SIG-M5 (cell line): ENCODE data around the gene GRIN2C.
"Not testable (repeated sequence)": the region's sequence is repeated elsewhere in the genome, so short reads cannot be mapped to it uniquely, and the experiment has no call there.

Source experiments
- DNase-seq: peaks from one replicate; lab custom pipeline; 2025; lab: John Stamatoyannopoulos, UW

Gene GRIN2C

DNA sequence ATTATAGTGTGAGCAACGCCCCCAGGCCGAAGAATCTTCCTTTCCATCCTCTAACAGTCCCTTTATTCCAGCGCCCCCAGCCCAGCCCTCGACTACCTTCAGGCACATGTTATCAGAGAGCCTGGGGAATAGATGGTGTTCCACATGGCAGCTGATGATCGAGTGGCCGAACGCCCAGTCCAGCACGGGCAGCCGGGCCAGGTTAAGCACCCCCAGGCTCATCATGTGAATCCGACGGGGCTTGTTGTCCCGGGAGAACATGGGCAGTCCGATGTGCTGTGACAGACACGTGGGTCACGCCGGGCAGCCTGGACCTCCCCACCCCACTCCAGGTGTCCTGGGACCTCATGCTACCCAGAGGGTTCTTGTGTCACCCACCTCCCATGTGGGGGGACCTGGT lies 19.6 kb upstream of the GRIN2C start:
- DNase-seq = no peak

DNA sequence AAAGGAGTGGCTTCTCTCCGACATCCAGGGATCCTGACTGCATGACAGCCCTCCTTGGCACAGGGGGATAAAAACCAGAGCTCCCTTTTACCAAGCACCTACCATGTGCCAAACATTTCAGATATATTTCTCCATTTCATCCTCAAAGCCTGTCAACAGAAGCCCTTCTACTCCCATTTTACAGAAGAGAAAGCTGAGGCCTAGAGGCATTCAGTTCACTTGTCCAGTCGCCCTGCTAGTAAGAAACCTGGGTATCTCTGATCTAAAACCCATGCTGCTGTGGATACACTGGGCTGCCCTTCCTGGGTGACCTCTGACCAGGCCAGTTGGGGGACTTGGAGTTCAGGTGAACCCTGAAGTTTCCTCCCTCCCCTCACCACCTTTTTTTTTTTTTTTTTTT lies 19.0 kb upstream of the GRIN2C start:
- no peak for DNase-seq

DNA sequence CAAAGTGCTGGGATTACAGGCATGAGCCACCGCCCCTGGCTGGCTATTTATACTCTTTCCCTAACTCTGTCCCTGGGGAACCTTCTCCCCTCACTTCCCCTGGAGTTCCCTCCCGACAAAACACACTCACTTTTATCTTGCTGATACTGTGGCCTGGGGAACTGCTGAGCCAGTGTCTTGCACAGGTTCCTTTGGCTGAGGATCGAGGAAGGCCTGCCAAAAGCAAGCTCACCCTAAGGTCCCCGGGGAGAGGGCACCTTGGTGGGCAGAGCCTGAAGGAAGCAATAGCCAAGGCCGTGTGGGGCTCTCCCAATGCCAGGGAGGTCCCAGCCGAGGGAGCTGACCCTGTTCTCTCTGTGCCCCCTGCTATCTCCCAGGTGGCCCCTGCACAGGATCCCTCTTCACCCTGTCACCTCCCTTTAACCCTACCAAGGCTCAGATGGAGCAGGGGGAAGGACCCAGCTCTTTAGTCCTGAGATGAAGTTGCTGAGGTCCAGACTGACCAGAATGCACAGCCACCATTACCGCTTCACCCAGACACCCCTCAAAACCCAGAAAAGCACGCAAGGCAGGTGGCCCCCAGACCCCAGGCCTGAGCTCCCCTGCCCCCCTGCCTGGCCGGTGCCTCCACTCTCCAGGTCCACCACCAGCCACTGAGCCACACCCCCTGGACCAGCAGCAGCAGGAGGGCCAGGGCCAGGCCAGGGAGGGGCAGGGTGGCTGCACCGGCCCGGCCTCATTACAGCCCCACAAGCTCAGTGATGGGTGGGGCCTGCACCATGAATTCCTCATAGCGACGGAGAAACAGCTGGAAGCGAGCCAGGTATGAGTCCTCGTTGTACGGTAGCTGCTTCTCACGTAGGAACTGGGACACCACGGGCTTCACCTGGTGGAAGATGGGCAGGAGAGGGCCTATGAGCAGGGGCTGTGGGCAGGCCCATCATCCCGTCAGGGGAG lies 18.2 kb upstream of the GRIN2C start:
- no peak for DNase-seq

DNA sequence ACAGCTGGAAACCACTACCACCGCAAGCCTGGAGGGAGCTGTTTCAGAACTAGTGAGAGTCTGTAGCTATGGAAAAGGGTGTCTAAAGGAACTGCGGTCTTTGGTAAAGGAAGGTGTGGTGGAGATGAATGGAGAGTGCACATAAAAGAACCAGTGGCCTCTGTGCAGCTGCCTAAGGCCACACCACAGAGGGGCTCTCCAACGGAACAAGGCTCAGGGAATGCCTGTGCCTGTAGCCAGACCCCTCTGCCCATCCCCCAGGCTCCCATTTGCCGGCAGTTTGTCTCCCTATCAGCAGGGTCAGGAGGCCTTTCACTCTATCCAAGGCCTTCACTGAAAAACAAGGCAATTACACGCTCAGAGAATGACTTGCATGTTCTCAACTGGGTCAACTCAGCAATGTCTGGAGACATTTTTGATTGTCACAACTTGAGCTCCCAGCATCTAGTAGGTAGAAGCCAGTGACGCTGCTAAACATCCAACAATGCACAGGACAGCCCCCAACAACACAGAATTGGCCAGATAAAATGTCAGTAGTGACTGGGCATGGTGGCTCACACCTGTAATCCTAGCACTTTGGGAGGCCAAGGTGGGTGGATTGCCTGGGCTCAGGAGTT lies 16.4 kb upstream of the GRIN2C start:
- no peak for DNase-seq

DNA sequence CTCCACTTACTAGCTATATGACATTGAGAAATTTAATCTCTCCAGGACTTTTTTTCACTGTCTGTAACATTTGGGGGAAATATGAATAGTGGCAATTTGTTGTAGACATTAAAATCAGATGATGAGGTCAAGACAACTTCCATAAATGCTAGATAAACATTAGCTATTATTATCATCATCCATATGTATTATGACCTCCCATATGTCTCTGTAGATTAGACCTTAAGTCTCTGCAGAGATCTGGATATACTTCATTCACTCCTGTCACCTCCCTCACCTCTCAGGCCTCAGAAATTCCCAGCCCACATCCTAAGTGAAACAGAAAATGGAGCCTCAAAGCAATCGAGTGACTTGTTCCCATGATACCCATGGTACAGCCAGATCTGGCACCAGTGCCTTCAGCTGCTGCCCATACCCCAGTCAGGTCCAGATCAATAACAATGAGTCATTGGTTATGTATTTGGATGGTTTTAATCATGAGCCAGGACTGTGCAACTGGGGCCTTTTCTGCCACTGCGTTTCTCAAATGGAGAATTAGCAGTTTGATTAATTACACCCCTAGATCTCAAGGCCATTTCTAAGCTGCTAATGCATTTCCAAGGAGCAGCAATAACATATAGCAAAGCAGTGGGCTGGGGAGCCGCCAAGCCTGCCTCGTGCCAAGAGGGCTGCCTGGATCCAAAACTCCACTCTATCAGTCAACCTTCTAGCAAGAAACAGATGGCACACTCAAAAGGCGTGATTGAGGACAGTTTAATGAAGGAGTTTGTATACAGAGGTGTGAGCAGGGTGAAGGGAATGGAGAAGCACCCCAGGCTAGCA lies 15.7 kb upstream of the GRIN2C start:
- DNase-seq = no peak

DNA sequence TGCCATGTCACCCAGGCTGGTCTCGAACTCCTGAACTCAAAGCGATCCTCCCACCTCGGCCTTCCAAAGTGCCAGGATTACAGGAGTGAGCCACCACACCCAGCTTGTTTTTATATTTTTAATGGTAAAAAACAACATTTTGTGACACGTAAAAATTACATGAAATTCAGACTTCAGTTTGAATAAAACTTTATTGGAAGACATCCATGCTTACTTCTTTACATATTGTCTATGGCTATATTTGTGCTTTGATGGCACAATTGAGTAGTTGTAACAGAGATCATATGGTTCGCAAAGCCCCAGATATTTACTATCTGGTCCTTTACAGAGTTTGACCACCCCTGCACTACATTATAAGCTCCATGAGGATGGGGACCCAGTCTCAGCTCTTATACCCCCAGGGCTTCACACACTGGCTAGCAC lies 14.9 kb upstream of the GRIN2C start:
- no peak for DNase-seq

DNA sequence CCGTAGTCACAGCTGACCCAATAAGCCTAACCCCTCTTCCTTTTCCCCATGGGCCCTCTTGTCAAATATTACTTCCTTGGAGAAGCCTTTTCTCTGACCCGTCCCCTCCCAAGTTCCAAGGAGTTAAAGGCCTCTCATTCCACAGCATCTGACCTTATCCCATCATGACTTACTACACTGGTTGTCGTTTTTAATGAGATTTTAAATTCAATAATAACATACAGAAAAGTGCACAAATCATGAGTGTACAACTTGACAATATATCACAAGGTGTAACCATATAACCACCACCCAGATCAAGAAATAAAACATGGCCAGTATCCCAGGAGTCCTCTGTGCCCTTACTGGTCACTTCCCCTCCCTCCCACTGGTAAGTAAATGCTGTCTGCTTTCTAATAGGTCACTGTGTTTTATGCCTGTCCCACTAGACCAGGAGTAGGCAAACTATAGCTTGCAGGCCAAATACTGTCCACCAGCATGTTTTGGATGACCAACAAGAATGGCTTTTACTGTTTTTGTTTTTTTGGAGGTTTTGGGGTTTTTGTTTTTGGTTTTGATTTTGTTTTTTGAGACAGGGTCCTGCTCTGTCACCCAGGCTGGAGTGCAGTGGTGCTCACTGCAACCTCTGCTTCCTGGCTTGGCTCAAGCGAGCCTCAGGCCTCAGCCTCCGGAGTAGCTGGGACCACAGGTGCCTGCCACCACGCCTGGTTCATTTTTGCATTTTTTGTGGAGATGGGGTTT lies 14.4 kb upstream of the GRIN2C start:
- DNase-seq = no peak

DNA sequence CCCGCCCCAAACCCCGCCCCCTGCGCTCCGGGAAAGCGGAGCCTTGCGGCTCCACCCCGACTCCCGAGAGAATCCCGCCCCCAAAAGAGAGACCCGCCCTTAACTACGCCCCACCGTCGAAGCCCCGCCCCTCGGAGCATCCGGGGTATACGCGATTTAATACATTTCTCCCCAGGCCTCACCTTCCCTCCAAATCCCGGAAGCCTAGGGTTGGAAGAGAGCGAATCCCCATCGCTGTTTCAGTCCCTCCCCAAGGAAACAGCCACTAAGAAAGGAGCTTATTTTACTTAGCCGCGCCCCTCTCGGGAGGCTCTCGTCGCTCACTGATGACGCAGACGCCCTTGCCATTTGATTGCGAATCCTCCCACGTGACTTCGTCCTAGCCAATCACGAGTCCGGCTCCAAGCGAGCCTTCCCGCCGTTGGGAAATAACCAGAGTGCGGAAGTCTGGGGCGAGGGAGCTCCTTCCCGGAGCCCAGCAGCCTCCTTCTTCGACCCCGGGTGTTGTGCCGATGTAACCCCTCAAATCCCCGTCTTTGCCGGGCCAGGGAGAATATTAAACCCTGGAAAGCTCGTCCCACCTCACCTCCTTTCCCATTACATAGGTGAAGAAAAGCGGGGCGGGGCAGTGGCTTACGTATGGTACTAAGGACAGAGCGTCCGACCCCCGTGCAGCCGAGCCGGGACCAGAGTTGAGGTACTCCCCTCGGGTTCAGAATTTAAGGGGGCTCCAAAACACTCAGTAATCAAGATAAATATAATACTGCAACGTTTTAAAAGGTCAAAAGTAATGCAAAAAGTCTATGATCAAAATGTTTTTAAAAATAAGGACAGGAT lies 13.6 kb upstream of the GRIN2C start:
- peak; percentile 99 for DNase-seq

DNA sequence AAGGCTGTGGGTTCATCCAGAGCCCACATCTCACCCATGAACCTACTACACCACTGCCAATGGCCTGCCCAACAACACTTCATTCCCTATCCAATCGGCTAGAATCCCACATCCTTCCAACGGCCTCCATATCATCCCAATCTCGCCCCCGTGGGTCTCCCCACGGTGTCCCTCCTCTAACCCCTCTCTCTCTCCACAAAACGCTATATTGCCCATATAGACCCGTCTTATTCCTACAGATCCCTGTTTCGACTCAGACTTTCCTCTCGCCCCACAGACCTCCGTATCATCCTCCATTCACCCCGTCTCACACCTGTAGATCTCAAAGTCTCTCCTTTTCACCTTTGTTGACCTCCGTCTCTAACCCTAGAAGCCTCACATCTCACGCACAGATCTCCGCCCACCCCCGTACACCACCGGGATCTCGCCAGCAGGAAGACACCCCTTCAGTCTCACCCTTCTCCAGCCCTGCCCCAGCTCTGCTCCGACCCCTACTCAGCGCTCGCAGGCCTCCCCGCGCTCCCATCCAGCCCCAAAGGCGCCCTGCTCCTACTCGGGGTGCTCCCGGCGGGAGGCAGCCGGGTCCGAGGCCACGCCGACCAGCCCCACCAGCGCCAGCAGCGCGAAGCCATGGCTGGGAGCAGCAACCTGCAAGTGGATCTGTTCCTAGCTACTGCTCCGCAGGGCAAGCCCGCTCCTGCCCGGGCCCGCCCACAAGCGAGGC lies 12.8 kb upstream of the GRIN2C start, which contains the start of gene FDXR:
TSS of gene FDXR (minus strand) at position 682 of the 724 bp plus-strand sequence. CDS start at position 632, 50 bp downstream.
- DNase-seq = no peak

DNA sequence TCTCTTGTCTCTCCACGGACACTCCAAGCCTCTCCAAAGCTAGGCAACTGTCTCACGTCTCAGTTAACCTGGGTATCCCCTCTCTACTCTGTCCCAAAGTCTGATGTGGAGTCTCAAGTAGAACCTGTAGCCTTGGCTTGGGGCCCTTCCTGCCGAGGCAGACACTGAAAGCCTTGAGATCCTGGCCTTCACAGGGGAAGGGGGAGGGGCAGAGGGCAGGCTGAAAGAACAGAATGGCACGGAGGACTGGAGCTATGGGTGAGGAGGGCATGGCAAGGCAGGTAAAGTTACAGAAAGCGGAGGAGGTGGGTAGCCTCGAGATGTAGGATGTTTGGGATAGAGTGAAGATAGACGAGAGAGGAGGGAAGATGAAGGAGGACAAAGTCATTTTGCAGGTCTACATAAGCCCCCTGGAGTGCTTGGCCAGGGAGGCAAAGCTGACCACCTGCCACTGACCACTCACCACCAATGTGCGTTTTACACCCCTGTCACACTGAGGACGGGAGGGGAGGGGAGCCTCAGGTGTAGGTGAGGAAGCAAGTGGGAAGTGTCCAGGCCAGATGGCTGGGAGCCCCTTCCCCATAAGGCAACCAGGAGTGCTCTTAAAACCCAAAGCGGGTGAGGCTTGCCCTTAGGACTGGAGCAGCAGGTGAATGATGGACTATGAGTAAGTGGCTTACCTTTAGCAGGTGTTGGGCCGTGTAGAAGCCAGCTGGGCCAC lies 11.8 kb upstream of the GRIN2C start:
- DNase-seq = no peak

DNA sequence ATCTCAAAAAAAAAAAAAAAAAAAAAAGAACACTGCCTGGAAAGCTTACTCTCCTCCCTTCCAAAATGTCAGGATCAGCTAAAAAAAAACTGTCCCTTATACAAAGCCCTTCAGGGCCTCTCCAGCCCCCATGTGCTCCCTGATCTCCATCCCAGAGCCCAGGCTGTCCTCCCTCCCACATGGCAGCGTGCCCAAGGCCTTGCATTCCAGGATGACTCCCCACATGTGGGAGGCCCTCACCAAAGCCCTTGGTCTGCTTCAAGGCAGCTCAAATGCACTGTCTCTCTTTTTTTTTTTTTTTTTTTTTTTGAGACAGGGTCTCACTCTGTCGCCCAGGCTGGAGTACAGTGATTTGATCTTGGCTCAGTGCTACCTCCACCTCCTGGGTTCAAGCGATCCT lies 10.8 kb upstream of the GRIN2C start:
- no peak for DNase-seq

DNA sequence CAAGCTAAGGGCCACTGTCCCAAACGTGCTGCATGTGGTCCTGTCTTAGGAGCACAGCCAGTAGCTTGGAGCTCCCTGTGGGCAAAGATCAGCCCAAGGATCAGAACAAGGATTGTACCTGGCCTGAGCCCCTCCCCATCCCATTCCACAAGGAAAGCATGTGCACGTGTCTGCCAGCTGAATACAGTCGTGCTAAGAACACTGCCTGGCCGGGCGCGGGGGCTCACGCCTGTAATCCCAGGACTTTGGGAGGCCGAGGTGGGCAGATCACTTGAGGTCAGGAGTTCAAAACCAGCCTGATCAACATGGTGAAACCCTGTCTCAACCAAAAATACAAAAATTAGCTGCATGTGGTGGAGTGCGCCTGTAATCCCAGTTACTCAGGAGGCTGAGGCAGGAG lies 10.3 kb upstream of the GRIN2C start:
- DNase-seq = not testable (repeated sequence)

DNA sequence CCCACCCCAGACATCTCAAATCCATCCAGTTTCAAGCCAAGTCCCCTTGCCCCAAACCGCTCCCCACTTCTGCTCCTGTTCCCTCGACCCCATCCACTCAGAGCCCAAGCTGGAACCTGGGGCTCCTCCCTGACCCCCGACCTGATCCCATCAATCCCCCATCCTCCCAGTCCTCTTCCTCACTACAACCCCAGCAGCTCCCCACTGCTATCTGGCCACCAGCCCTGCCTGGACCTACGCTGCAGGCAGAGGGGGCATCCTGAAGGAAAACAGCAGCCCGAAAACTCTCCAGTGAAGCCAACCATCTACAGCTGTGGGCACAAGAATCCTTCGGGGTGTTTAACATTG lies 9.2 kb upstream of the GRIN2C start:
- no peak for DNase-seq

DNA sequence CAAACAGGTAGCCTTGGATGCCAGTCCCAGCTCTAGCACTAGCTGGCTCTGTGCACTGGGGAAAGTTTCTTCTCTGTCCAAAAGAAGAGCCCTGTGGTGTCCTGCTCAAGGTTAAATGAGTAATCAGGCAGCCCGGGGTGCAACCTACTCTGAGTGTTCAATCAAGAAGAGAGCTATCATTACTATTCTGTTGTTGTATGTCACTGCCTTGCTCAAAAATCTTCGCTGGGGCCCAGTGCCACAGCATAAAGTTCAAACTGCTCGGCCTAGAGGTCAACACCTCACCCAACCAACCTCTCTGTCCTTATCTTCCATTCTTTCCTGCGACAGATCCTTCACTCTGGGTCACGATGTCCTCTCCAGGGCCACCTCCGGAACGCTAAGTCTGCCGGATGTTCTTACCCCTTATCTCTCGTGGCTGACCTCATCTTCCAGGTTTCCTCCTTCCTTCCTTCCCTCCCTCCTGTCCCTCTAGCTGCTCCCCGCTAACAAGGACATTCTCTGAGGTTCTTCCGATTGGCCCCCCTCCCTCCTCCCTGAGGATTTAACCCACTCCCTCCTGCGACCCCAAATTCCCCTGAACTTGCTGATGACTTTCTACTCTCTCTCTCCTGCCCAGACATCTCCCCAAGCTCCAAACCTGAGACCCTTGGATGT lies 8.7 kb upstream of the GRIN2C start:
- DNase-seq = no peak

DNA sequence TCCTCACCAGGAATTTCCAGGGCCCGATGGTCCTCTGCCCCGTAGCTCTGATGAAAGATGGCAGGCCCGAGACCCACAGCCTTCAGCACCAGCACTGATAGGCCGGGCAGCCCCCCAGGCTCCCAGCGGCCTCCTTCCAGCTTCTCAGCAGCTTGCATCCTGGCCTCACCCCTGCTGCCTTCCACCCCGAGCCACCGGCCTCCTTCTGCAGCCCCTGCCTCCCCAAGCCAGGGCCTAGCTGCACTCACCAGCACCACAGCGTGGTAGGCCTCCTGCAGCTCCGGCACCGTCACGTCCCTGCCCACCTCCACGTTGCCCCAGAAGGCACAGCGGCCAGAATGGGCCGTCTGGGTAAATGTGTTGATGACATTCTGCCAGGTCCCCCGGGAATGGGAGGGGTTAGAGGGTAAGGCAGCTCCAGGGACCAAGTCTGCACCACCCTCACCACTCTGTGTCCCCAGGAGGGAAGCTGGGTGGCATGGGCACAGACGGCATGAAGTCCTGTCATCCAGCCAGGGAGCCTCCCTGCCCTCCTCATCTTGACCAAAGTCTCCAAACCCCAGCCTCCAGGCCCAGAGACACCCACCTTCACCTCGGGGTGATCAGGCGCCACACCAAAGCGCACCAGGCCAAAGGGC lies 6.6 kb upstream of the GRIN2C start:
- no peak for DNase-seq

DNA sequence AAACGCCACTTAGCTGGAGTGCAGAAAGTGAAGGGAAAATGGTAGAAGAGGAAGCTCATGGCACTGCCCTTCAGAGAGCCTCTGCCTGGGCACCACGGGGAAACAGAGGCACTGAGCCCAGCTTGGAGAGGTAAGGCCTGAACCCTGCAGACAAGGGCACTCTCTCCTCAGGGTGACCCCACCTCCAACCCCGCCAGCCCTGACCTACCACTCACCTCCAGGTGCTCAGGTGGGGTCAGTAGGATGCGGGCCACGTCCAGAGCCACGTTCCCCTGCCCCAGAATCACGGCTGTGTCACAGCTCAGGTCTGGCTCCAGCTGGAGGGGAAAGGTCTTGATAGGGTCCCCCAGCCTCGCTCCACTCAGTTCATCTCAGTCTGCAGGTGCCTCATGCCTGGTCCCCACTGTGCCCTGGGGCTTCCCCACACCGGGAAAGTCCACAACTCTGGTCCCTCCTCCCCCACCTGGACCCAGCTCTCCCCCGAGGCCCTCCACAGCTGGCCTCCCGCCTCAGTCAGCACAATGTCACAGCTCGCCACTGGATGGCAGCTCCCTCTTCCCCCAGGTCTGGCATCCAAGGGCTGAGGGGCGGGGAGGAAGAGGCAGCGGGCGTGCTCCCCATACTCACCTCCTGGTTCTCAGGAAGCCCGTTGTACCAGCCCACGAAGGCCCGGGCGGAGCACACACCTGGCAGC lies 6.0 kb upstream of the GRIN2C start:
- no peak for DNase-seq

DNA sequence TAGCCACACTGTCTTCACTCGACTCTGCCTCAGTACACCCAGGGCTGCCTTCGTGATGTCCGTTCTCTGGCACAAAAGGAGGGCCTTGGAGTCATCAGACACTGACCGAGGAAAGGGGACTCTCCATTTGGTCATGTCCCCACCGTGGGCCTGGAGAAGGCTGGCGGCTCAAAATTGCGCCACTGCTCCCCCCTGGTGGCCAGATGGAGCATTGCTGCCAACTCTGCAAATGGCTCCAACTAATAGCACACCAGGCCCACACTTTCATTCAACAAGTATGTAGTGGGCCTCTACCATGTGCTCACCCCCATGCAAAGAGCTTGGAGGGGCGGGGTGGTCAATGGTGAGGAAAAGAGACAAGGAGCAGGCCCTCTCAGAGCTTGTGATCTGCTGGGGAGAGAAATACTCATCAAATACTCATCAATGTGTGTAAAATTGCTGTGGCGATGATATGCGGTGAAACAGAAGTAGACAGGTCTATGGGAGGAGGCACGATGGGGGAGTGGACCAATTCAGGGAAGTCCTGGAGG lies 5.2 kb upstream of the GRIN2C start:
- DNase-seq = no peak
